ENCODE results near the gene KIAA1217. TPM values are rescaled to one million over a fixed set of nuclear protein-coding genes. Genes with fewer than 3 reads are reported as not detected.
A peak's percentile ranks its signal among the peaks of the same experiment; 100 is the strongest.

The KIAA1217 gene
- total and polyA plus RNA-seq, 2 donors from 2014 or later = 10.4 to 63.8 TPM

DNA sequence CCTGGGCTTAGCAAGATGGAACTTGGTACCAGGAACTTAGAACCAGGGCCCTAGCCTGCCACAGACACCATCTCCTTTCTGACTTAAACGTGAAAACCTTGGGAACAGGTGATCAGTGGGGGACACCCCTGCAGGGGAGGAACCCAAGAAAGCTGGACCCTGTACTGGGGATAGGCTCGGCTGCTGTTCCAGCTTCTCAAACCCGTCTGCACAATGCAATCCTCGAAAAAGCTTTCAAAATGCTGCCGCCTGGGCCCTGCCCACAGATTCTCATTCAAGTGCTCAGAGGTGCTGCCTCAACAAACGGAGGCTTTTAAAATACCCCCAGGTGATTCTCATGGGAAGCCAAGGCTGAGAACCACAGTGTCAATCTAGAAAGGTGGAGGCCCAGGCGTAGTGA, 345.1 kb downstream of the KIAA1217 start:
- TF ChIP-seq, protein P1, sequence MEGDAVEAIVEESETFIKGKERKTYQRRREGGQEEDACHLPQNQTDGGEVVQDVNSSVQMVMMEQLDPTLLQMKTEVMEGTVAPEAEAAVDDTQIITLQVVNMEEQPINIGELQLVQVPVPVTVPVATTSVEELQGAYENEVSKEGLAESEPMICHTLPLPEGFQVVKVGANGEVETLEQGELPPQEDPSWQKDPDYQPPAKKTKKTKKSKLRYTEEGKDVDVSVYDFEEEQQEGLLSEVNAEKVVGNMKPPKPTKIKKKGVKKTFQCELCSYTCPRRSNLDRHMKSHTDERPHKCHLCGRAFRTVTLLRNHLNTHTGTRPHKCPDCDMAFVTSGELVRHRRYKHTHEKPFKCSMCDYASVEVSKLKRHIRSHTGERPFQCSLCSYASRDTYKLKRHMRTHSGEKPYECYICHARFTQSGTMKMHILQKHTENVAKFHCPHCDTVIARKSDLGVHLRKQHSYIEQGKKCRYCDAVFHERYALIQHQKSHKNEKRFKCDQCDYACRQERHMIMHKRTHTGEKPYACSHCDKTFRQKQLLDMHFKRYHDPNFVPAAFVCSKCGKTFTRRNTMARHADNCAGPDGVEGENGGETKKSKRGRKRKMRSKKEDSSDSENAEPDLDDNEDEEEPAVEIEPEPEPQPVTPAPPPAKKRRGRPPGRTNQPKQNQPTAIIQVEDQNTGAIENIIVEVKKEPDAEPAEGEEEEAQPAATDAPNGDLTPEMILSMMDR (IDR thresholded peaks at IDR 0.05; ENCODE audit: borderline replicate concordance, extremely low read depth, insufficient read depth) = no peak
- no peaks in the 10 kb centered on the region for H3K27me3 ChIP-seq (ENCODE audit: control insufficient read depth, insufficient read depth, low read length)
- FAIRE-seq (no peak), DNase-seq (no peak)
- no peak overlapping the region for H3K9ac ChIP-seq (ENCODE audit: low read length in 3 of 3)
- H3K36me3 ChIP-seq (ENCODE audit: control insufficient read depth in 2 of 3, insufficient read depth in 3 of 3, low read length in 3 of 3) = no peaks in the 10 kb centered on the region
- intact Hi-C loops (cut with DNase I) = no loop called here
- H3K4me1 ChIP-seq (ENCODE audit: control insufficient read depth in 2 of 3, insufficient read depth in 2 of 3, low read depth in 1 of 3, low read length in 3 of 3) = peaks cover 0 to 4% (median 0%) of the 10 kb centered on the region in 3 donors
- H3K4me3 ChIP-seq (ENCODE audit: low read length in 3 of 3) = no peak overlapping the region
- H3K9me3 ChIP-seq (ENCODE audit: control insufficient read depth in 2 of 3, insufficient read depth in 1 of 3, low read length in 3 of 3) = no peaks in the 10 kb centered on the region
- H3K27ac ChIP-seq (ENCODE audit: low read depth in 2 of 2, low read length in 2 of 2) = no peak overlapping the region

DNA sequence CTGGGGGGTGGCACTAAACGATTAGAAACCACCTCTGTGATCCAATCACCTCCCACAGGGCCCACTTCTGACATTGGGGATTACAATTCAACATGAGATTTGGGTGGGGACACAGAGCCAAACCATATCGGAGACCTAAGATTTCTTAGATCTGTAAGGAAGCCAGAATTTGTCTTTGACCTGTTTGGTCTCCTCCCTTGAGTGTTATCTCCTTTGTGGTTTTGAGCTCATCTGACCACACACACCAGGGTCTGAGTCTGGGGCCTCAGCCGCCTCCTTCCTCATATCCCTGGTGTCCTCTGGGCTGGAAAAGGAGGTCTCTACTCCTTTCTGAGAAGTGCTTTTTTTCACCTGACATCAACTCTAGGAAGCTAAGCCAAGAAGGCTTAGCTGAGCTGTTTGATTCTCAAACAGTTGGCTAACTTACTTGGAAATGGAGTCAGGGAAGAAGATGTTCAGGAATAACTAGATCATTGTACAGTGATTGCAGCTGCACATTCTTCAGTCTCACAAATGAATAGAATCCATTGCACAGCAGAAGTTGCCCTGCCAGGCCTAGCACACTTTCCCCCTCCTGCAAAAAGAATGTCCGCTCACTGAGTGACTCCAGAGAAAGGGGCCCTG, 347.3 kb downstream of the KIAA1217 start:
- Histone ChIP-seq H3K36me3 (ENCODE audit: control insufficient read depth in 2 of 3, insufficient read depth in 3 of 3, low read length in 3 of 3) (no peaks in the 10 kb centered on the region), H3K9ac (ENCODE audit: low read length in 3 of 3) (no peak overlapping the region), H3K4me3 (ENCODE audit: low read length in 3 of 3) (no peak overlapping the region), H3K9me3 (ENCODE audit: control insufficient read depth in 2 of 3, insufficient read depth in 1 of 3, low read length in 3 of 3) (no peaks in the 10 kb centered on the region), H3K4me1 (ENCODE audit: control insufficient read depth in 2 of 3, insufficient read depth in 2 of 3, low read depth in 1 of 3, low read length in 3 of 3) (peaks cover 0 to 4% (median 0%) of the 10 kb centered on the region in 3 donors), H3K27me3 (ENCODE audit: control insufficient read depth, insufficient read depth, low read length) (no peaks in the 10 kb centered on the region), H3K27ac (ENCODE audit: low read depth in 2 of 2, low read length in 2 of 2) (no peak overlapping the region)
- TF ChIP-seq, protein P1 (IDR thresholded peaks at IDR 0.05; ENCODE audit: borderline replicate concordance, extremely low read depth, insufficient read depth) = no peak
- no peak for DNase-seq
- intact Hi-C loops (cut with DNase I) = no loop called here
- no peak for FAIRE-seq

DNA sequence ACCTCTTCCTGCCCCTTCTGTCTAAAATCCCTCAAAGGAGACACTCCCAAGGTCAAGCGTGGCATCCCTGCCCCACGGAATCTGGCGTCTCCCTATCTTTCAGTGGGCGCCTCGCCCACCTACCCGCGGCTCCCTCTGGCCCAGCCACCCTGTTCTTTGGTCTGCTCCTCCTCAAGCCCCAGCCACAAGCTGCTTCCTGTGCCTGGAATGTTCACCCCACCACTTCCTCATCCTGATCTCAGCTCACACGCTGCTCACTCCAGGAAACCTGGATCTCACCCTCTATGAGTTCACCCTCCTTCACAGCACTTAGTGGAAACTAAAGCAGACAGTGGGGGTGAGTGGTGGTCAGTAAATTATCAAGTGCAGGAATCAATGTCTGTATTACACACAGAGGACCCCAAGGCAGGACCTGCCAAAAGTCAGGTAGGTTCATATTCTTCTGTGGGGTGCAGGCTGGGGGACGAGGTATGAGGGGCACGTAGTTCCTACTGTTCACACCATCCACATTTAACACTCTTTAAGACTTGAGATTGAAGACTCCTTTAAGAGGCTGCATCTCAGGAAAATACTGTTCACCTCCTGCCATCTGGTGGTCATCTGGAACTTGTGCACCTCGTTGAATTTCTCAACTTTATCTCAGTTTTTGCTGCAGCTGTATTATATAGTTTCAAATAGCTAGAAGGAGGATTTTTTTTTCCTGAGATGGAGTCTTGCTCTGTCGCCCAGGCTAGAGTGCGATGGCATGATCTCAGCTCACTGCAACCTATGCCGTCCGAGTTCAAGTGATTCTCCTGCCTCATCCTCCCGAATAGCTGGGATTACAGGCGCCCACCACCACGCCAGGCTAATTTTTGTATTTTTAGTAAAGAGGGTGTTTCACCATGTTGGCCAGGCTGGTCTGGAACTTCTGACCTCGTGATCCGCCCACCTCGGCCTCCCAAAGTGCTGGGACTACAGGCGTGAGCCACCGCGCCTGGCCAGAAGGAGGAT, 348.1 kb downstream of the KIAA1217 start:
- TF ChIP-seq, protein P1 (IDR thresholded peaks at IDR 0.05; ENCODE audit: borderline replicate concordance, extremely low read depth, insufficient read depth) = peak; percentile 60
- Histone ChIP-seq H3K27me3 (ENCODE audit: control insufficient read depth, insufficient read depth, low read length) (no peaks in the 10 kb centered on the region), H3K9me3 (ENCODE audit: control insufficient read depth in 2 of 3, insufficient read depth in 1 of 3, low read length in 3 of 3) (no peaks in the 10 kb centered on the region), H3K4me1 (ENCODE audit: control insufficient read depth in 2 of 3, insufficient read depth in 2 of 3, low read depth in 1 of 3, low read length in 3 of 3) (peaks cover 0 to 4% (median 0%) of the 10 kb centered on the region in 3 donors), H3K36me3 (ENCODE audit: control insufficient read depth in 2 of 3, insufficient read depth in 3 of 3, low read length in 3 of 3) (no peaks in the 10 kb centered on the region), H3K4me3 (ENCODE audit: low read length in 3 of 3) (no peak overlapping the region), H3K9ac (ENCODE audit: low read length in 3 of 3) (no peak overlapping the region), H3K27ac (ENCODE audit: low read depth in 2 of 2, low read length in 2 of 2) (no peak overlapping the region)
- FAIRE-seq (no peak), DNase-seq (peak in 3 of 5 donors; percentile 41 to 87 (median 67))
- intact Hi-C loops (cut with DNase I) = no loop called here

Measured in kidney (tissue), 14 donors.